GM23248 (cell line): ENCODE results near the gene CAPN13.

ENCODE experiments used
- EZH2 ChIP-seq: fragments of 200-600 bp; sonication (generic); IDR thresholded peaks from 2 replicates; pipeline ENCODE4 v1.6.1; 2018; ENCODE audit warnings: antibody characterized with exemption, mild to moderate bottlenecking; ENCODE audit not compliant: insufficient read depth, poor library complexity, severe bottlenecking
- EZH2phosphoT487 ChIP-seq: fragments of 200-600 bp; sonication (generic); IDR thresholded peaks from 2 replicates; pipeline ENCODE4 v1.6.1; 2018; ENCODE audit warnings: antibody characterized with exemption, moderate library complexity, mild to moderate bottlenecking, low read depth; ENCODE audit not compliant: insufficient read depth

- TF ChIP-seq EZH2 (no peak), EZH2phosphoT487 (no peak)
These were observed 126.2 kb downstream of the CAPN13 start for GRCh38 chr2:30681022-30681421.
